ENCODE measurements around the gene SMG9. TPM values are rescaled to one million over a fixed set of nuclear protein-coding genes. Genes with fewer than 3 reads are reported as not detected.

Gene SMG9
- total and polyA plus RNA-seq, 12 donors, result 10.0 to 30.4 (median 13.4) TPM

DNA sequence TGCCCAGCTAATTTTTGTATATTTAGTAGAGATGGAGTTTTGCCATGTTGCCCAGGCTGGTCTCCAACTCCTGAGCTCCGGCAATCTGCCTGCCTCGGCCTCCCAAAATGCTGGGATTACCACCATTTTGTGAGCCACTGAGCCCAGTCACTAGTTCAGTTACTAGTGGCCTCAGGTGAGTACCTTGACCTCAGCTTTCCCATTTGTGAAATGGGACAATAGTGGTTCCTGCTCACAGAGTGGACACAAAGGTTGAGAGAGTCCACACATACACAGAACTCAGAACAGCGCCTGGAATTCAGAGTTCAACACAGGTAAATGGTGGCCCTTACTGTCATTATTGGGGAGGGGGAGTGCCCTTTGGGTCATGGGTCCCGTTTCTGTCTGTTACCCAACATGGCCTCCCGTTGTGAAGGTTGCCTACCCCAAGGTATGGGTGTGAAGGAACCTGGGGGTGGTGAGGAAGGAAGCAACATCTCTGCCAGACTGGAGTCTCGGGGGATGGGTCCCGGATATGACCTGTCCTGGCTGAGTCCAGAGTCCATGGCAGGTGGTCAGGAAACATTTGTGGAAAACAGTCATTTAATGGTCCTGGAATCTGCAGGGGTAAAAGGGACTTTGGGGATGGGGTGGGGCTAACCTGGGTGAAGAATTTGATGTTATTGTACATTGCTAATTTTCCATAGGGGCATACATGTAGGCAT, 50.6 kb downstream of the SMG9 start:
- intact Hi-C loops (cut with DNase I), result no loop called here
- Histone ChIP-seq H3K27ac (no peak overlapping the region), H3K9me3 (peaks cover 0 to 10% (median 6%) of the 10 kb centered on the region in 11 donors), H3K4me3 (no peak overlapping the region), H3K27me3 (peaks cover 0 to 8% (median 4%) of the 10 kb centered on the region in 7 donors), H3K4me1 (peaks cover 4 to 30% (median 16%) of the 10 kb centered on the region in 9 donors), H3K36me3 (no peaks in the 10 kb centered on the region)
- no peak for ATAC-seq
- 66 to 72% methylated on average over 7 of the region's 7 CpGs for WGBS, 2 donors
- TF ChIP-seq, protein P1, sequence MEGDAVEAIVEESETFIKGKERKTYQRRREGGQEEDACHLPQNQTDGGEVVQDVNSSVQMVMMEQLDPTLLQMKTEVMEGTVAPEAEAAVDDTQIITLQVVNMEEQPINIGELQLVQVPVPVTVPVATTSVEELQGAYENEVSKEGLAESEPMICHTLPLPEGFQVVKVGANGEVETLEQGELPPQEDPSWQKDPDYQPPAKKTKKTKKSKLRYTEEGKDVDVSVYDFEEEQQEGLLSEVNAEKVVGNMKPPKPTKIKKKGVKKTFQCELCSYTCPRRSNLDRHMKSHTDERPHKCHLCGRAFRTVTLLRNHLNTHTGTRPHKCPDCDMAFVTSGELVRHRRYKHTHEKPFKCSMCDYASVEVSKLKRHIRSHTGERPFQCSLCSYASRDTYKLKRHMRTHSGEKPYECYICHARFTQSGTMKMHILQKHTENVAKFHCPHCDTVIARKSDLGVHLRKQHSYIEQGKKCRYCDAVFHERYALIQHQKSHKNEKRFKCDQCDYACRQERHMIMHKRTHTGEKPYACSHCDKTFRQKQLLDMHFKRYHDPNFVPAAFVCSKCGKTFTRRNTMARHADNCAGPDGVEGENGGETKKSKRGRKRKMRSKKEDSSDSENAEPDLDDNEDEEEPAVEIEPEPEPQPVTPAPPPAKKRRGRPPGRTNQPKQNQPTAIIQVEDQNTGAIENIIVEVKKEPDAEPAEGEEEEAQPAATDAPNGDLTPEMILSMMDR (IDR thresholded peaks at IDR 0.05), result no peak
- no peak for DNase-seq

DNA sequence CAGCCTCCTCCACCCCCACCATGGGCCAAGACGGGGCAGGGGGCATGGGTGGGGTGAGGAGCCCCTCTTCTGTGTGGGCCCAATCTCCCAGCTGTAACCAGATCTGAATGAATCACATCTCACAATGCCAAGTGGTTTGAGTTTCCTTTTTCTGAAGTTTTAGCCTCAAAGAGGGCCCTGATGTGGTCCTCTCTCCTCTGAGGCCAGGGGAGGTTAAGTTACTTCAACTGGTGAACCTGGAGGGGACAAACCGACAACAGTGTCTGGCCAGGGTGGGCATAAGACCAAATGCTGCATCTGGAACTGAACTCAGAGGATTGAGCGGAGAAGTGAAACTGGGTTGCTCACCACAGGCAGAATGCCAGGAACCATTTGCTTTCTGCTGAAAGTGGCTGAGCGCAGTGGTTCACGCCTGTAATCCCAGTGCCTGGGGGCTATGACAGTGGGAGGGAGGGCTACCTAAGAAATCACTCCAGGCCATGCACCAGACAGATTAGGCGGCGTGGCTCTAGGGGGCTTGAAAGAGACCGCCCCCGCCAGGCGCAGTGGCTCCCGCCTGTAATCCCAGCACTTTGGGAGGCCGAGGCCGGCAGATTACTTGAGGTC, 54.3 kb downstream of the SMG9 start:
- peak overlapping the region in 8 of 10 donors; percentile 11 to 50 (median 38) for H3K4me3 ChIP-seq
- 49 to 70% methylated on average over 13 of the region's 13 CpGs for WGBS, 2 donors
- H3K27me3 ChIP-seq, result peaks cover 0 to 21% (median 8%) of the 10 kb centered on the region in 7 donors
- H3K9me3 ChIP-seq, result peaks cover 0 to 12% (median 0%) of the 10 kb centered on the region in 11 donors
- intact Hi-C loops (cut with DNase I), result loop anchor here in 1 of 10 donors (2.0 kb wide), 1 partner anchor 32 kb away; no protein-coding TSS in a partner anchor
- no peaks in the 10 kb centered on the region for H3K36me3 ChIP-seq
- peaks cover 4 to 35% (median 18%) of the 10 kb centered on the region in 9 donors for H3K4me1 ChIP-seq
- ATAC-seq, result peak; percentile 57 to 85 (median 69)
- TF ChIP-seq, protein P1 (IDR thresholded peaks at IDR 0.05), result no peak
- peak overlapping the region; percentile 54 to 94 (median 87) for H3K27ac ChIP-seq
- DNase-seq, result peak; percentile 30 to 76

DNA sequence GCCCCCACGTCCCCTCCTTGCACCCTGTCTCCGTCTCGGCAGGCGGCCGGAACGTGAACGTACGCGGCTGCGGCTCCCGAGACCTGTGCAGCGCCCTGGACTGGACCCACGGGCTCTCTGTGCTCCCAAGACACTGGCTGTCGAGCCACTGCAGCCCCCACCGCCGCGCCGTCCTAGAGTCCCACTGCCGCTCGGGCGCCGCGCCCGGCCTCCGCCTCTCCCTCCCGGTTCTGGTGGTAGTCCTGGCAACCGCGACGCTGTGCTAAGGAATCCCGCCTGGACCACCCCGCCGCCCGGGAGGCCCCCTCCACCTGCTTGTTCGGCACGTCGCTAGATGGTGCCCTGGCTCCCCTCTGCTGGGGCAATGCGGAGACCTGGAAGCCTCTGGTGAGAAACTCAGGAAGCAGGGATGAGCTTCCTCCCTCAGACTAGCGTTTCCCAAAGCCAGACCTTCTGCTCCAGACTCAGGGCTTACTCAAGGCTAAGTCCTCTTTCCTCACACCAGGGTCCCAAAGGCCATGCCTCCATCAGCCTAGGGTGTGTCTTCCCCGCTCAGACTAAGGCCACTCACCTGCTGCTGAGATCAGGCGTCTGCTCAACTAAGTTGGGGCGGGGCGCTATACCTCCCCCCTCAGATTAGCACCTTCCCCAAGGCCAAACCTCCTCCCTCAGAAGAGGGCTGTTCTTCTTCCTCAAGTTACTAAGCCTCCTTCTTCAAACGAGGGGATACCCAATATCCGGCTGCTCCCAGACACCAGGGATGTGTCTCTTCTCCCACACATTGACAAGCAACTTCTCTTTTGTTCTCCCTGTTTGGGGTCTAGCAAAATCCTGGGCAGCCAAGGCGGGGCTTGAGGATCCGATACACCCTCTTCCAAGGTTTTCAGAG, 55.0 kb downstream of the SMG9 start:
- ATAC-seq, result peak; percentile 28 to 52 (median 38)
- intact Hi-C loops (cut with DNase I), result loop anchor here in 1 of 10 donors (2.0 kb wide), 1 partner anchor 31 kb away; no protein-coding TSS in a partner anchor
- Histone ChIP-seq H3K27ac (peak overlapping the region; percentile 34 to 94 (median 87)), H3K4me3 (peak overlapping the region in 9 of 10 donors; percentile 18 to 46 (median 41)), H3K9me3 (peaks cover 0 to 12% (median 0%) of the 10 kb centered on the region in 11 donors), H3K4me1 (peaks cover 4 to 35% (median 18%) of the 10 kb centered on the region in 9 donors), H3K27me3 (peaks cover 0 to 21% (median 8%) of the 10 kb centered on the region in 7 donors), H3K36me3 (no peaks in the 10 kb centered on the region)
- 14 to 15% methylated on average over 46 of the region's 46 CpGs for WGBS, 2 donors
- TF ChIP-seq, protein P1 (IDR thresholded peaks at IDR 0.05), result peak in 4 of 9 donors; percentile 13 to 32 (median 21)
- peak; percentile 31 to 34 for DNase-seq

DNA sequence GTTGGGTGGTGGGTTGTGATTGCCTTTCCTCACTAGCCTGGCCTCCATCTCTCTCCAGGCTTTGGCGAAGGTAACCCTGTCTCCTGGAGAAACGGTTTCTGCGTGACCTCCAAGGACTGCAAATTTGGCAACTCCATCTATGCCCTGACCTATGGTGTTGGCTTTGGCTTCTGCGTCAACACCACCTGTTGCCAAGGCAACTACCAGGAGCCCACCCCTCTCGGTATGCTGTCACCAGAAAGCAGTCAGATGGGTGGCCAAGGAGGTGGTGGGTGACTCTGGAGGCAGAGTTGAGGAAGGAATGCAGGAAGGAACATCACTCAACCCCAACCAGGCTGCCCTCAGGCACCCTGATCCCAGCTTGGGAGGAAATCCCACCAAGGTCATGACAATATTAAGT, 57.5 kb downstream of the SMG9 start:
- TF ChIP-seq, protein P1 (IDR thresholded peaks at IDR 0.05), result no peak
- DNase-seq, result no peak
- intact Hi-C loops (cut with DNase I), result no loop called here
- Histone ChIP-seq H3K36me3 (no peaks in the 10 kb centered on the region), H3K27ac (no peak overlapping the region), H3K4me1 (peaks cover 4 to 42% (median 18%) of the 10 kb centered on the region in 9 donors), H3K4me3 (no peak overlapping the region), H3K27me3 (peaks cover 0 to 21% (median 8%) of the 10 kb centered on the region in 7 donors), H3K9me3 (peaks cover 0 to 16% (median 4%) of the 10 kb centered on the region in 11 donors)
- WGBS, 2 donors, result 79 to 85% methylated on average over 5 of the region's 5 CpGs
- no peak for ATAC-seq
